Retinal pigment epithelial cell (primary cell): ENCODE measurements around the gene CEP290.

Experiments
- DNase-seq: peaks from one replicate; pipeline ENCODE4 v3.0.0-alpha.2; 2010; ENCODE audit warnings: low read depth
- H3K4me3 ChIP-seq: 2 replicates; pipeline ENCODE4 v1.5.1; 2011; ENCODE audit warnings: mild to moderate bottlenecking, low read length, control low read depth, moderate library complexity
- CTCF ChIP-seq: conservative IDR thresholded peaks from 2 replicates; pipeline ENCODE4 v1.5.1; 2011; ENCODE audit warnings: low read depth, low read length, control low read depth, inconsistent platforms

CEP290 gene

GRCh38 chr12:88029093-88029665 lies 112.7 kb downstream of the CEP290 start, which contains the start of gene C12orf50:
Gene C12orf50 (minus strand): TSS chr12:88029401. CDS start chr12:88026962, 2,439 bp downstream.
- no peak within 1 kb of the TSS for H3K4me3 ChIP-seq
- DNase-seq: no peak
- no peak for TF ChIP-seq CTCF

GRCh38 chr12:88026196-88026595 lies 115.7 kb downstream of the CEP290 start:
- TF ChIP-seq CTCF: no peak
- DNase-seq: no peak
- no peak overlapping the region for H3K4me3 ChIP-seq

- DNase-seq: no peak
- TF ChIP-seq CTCF: no peak
Measured at GRCh38 chr12:88017964-88018363, 123.9 kb downstream of the CEP290 start.

GRCh38 chr12:88015825-88016224 lies 126.1 kb downstream of the CEP290 start:
- DNase-seq: no peak
- no peak for TF ChIP-seq CTCF
- no peak overlapping the region for H3K4me3 ChIP-seq

More at GRCh38 chr12:88017964-88018363, 123.9 kb downstream of the CEP290 start:
- no peak overlapping the region for H3K4me3 ChIP-seq

GRCh38 chr12:88011755-88012154 lies 130.1 kb downstream of the CEP290 start:
- TF ChIP-seq CTCF: no peak
- no peak for DNase-seq
- no peak overlapping the region for H3K4me3 ChIP-seq

GRCh38 chr12:88006351-88006750 lies 135.5 kb downstream of the CEP290 start:
- no peak overlapping the region for H3K4me3 ChIP-seq
- no peak for TF ChIP-seq CTCF
- DNase-seq: no peak

- TF ChIP-seq CTCF: no peak
- no peak for DNase-seq
- no peak overlapping the region for H3K4me3 ChIP-seq
Measured at GRCh38 chr12:88001327-88001726, 140.6 kb downstream of the CEP290 start.
